SW480 (cell line): ENCODE data around the gene RPN2.

Experiments
- DNase-seq: peaks from one replicate; pipeline ENCODE4 v3.0.0-alpha.2; 2016; ENCODE audit warnings: low spot score

Gene RPN2

GRCh38 chr20:37243076-37243936 is 64.2 kb downstream of the RPN2 start:
- DNase-seq = no peak

DNA sequence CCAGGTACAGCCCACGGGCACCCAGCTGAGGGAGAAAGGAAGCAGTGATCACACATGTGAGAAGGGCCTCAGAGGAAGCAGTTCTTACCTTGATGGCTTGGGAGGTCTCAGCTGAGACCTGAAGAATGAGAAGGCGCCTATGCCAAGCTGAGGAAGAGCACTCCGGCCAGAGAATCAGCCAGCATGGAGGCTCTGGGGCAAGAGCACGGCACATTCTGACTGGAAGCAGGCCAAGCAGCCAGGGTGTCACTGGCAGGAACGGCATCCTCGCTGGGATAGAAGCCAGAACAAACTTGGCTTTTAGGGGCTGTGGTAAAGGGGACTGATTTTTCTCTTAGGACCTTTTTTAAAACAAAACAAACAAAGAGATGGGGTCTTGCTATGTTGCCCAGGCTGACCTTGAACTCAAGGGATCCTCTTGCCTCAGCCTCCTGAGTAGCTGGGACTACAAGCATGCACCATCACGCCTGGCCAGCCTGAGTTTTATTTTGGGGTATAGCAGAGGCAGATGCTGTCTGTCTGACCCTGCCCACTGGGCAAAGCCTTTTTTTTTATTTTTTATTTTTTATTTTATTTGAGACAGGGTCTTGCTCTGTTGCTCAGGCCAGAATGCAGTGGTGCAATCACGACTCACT is 64.9 kb downstream of the RPN2 start:
- DNase-seq = no peak

GRCh38 chr20:37244572-37244957 is 65.4 kb downstream of the RPN2 start:
- DNase-seq = no peak

DNA sequence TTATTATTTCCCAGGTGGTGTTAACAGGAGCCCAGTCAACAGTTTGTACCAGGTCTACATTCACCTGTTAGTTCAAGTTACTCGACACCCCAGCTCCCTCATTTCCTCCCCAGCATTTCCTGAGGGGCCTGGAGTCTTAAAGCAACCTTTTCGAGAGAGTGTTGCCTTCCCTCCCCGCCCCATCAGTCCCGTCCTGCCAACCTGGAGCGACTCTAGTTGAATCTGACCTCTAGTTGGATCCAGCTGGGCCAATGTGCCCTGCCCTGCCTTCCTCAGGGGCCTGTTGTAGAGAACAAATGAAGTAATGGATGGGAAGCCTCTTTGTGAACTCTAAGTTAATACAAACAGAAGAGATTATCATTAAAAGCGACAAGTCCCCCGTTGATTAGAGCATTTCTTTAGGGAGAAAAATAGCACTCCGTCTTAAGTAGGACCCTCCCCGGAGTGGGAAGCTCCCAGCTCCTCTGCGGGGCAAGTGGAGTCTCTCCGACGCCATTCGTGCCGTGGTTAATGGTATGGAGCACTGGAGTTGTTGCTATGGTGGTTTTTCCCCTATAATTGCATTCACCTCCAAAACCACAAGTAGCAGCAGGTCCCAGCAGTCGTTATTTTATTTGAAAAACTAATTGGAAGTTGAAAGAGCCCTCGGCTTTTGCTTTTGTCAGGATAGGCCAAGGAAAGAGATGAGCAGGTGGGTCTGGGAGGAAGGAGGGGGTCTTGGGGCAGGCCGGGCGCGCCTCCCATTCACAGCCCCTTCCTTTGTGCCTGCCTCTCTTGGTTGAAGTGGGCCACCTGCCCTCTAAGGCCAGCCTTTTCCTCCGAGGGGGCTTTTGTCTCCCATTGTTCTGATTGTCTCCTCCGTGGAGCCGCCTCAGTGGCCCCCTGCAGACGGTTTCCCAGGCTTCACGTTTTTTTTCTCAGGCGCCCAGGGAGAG is 66.4 kb downstream of the RPN2 start:
- no peak for DNase-seq

DNA sequence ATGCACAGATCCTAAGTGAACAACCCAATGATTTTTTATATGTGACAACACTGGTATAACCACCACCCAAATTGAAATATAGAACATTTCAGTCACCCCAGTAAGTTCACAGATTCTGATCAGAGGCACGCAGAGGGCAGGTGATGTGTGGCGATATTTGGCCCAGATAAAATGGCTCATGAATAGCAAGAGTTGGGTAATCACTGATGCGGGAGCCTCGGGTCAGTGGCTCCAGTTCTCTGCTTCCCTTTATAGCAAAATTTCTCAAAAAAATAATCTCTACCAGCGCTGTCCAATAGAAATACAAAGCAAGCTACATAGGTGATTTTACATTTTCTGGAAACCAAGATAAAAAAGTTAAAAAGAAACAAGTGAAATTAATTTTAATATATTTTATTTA is 67.6 kb downstream of the RPN2 start:
- DNase-seq = no peak

DNA sequence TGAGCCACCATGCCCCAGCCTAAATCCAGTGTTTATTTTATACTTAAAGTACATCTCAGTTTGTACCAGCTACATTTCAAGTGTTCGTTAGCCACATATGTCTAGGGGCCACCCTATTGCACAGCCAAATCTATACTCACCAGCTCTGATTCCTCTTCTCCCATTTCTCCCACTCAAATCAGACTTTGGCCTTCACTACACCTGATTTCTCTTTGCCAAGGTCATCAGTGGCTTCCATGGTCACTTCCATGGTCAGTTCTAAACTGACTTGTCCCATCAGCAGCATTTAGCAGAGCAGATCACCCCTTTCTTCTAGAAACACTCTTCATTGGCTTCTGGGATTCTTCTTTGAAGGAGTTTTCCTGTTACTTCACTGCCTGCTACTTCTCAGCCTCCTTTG is 68.4 kb downstream of the RPN2 start:
- no peak for DNase-seq

GRCh38 chr20:37249304-37249703 is 70.2 kb downstream of the RPN2 start:
- DNase-seq = no peak

- DNase-seq = no peak
These were observed 72.8 kb downstream of the RPN2 start for GRCh38 chr20:37251825-37252477.

- no peak for DNase-seq
These were observed 74.0 kb downstream of the RPN2 start for GRCh38 chr20:37253087-37253486.

DNA sequence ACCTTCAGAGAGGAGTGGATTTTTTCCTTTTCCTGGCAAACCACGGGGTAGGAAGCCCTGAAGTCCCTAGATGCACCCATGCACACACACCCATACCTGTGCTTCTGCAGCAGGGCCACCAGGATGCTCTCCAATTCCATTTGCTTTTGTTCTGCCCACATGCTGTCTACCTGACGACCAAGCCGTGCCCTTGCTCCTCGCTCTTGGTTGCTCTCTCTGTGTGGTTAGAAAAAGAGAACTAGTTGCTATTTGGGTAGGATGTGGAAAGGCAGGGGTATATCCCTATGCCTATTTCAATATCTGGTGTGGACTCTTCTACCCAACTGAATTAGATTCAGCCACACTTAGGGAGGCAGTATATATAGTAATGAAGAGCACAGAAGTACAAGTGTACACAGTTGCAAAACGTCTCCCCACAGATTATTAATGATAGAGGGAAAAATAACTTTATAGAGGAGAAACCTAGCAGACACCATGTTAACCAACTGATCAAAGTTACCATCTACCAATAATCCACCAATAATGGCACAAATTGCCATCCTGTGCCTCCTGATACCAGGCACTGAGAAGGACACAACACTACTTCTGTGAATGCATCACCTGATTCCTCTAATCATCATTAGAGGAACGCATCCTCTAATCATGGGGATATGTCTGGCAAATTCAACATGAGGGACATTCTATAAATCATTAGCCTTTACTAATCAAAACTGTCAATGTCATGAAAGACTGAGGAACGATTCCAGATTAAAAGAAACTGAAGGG is 75.2 kb downstream of the RPN2 start:
- DNase-seq = no peak

DNA sequence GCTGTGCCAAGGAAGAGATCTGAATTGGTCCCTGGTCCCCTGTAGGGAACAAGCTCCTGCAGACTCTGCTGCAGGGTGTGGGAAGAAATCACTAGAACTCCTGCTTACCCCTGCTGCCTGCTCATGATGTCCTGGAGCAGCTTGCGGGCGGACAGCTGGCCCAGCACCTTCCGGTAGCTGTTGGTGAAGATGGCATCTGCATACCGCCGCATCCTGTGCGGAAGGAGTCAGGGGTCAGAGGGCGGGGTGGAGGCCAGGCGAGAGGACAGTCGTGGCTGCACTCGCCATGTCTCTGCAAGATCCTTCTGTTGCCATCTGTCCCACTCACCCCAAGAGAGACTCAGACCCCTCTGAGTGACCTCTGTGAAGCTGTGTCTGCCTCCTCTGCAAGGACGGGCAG is 77.2 kb downstream of the RPN2 start:
- DNase-seq = no peak

GRCh38 chr20:37257530-37257929 is 78.4 kb downstream of the RPN2 start:
- DNase-seq = no peak

- no peak for DNase-seq
These were observed 78.9 kb downstream of the RPN2 start for GRCh38 chr20:37257988-37258387.

- no peak for DNase-seq
These were observed 79.9 kb downstream of the RPN2 start for GRCh38 chr20:37259031-37259430.

DNA sequence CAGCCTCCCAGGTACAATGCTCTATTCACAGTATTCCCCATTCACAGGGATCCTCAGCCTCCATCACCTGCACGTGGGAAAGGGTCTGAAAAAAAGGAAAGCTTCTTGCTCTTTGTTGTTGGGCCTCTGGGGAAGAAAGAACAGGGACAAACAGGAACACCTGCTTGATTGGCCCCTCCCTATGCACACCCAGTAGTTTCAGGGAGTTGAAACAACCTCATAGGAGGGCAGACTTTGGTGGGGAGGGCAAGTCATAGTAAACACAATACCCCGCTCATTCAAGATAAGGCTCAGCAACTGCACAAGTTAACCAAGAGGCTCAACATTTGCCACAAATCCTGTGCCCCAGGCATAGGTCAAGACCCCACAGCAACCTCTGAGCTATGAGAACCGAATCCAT is 80.7 kb downstream of the RPN2 start:
- DNase-seq = no peak

DNA sequence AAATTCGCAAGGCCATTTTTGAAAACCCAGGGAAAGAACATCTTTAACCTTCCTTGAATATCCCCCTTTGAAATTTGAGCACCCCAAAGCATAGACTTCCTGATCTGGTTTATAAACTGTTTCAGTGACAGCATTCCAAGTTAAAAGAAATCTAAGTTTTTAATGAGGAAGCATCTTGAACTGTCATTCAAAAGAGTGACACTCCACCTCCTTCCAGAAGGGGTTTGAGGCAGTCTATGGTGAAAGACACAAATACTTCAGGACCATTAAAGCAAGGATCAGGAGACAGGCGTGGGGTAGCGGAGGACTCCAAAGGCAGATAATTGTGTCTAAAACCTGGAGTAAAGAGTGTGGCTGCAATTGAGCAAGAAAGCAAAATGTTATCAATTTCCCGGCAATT is 81.8 kb downstream of the RPN2 start:
- DNase-seq = no peak

DNA sequence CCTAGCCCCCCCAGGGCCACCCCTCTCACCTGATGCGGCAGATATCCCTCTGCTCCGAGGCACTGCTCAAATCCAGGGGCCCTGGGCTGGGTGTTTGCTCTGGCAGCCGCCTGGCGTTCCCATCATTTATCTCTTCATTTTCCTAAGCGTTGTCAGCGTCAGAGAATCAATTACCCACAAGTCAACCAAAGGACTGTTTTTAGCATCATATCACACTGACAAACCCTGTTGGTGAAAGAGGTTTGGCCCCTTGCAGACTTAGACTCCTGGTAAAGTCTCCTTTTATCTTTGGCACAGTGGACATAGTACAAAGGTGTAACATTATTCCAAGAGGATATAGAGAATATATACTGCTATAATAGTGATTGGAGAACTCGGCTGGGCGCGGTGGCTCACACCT is 82.6 kb downstream of the RPN2 start, which contains the start of gene GHRH:
Gene GHRH (minus strand): TSS at position 101 of the 400 bp plus-strand sequence. CDS start 4,925 bp downstream, outside the sequence.
- no peak for DNase-seq

DNA sequence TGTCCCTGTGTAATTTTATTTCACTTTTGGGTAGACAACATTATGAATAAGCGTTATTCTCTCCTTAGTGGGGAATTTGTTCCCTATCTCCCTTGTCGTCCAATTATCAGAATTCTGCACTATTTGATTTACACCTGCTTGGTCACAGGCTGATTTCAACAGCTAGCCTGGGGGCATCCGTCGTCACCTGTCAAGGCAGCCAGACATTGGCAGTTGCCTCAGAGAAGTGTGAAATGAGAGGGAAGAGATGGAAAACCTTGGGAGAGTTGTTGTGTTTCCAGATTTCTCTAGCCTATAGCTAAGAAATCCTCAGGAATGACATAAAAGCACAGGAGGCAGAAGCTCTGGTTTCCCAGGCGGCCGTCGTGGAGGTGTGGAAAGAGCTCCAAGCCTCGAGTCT is 83.4 kb downstream of the RPN2 start:
- DNase-seq = no peak

- DNase-seq = no peak
These were observed 84.6 kb downstream of the RPN2 start for GRCh38 chr20:37263686-37264085.

DNA sequence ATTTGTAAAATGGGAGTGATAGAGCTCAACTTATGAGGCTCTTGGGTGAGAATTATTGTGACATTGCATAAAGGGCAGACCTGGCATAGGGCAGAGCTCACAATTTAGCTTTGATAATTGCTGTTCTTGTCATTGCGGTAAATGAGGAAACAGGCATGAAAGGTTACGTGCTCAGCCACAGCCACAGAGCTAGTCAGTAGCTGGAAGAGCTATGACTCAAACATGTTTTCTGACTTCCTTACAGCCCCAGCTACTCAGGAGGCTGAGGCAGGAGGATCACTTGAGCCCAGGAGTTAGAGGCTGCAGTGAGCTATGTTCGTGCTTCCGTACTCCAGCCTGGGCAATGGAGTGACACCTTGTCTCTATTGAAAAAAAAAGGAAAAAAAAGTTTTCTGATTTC is 86.0 kb downstream of the RPN2 start:
- DNase-seq = no peak
